HepG2 (cell line): ENCODE results near the gene METTL26. TPM values are rescaled to one million over a fixed set of nuclear protein-coding genes. Genes with fewer than 3 reads are reported as not detected.

Experiments used
- FUBP1 ChIP-seq: sonication (generic); formaldehyde crosslinking; IDR thresholded peaks from 2 replicates; pipeline ENCODE4 v1.5.1; 2020; ENCODE audit warnings: missing genetic modification reagents, mild to moderate bottlenecking, borderline replicate concordance
- HOXA9 ChIP-seq: sonication (generic); formaldehyde crosslinking; IDR thresholded peaks from 2 replicates; pipeline ENCODE4 v1.8.1; 2022; ENCODE audit warnings: missing genetic modification reagents, mild to moderate bottlenecking, moderate library complexity, borderline replicate concordance
- MBNL3 ChIP-seq: fragments of 250-450 bp; sonication (Bioruptor Pico); conservative IDR thresholded peaks from 2 replicates; pipeline ENCODE4 v1.8.0; 2022; ENCODE audit warnings: mild to moderate bottlenecking, inconsistent platforms
- NR2F2 ChIP-seq: IDR thresholded peaks from 2 replicates; pipeline ENCODE4 v1.6.1; 2012; ENCODE audit warnings: low read depth, inconsistent platforms, borderline replicate concordance
- PHF8 ChIP-seq: sonication (generic); formaldehyde crosslinking; IDR thresholded peaks from 2 replicates; pipeline ENCODE4 v1.5.0; 2020; ENCODE audit warnings: missing genetic modification reagents
- POLR2AphosphoS5 ChIP-seq: IDR thresholded peaks from 2 replicates; pipeline ENCODE4 v1.6.1; 2012; ENCODE audit warnings: low read depth, low read length
- RCOR2 ChIP-seq: IDR thresholded peaks from 2 replicates; pipeline ENCODE4 v1.6.1; 2016; ENCODE audit warnings: missing biosample characterization, missing genetic modification reagents
- REL ChIP-seq: sonication (generic); formaldehyde crosslinking; conservative IDR thresholded peaks from 2 replicates; pipeline ENCODE4 v1.8.0; 2022; ENCODE audit warnings: mild to moderate bottlenecking, missing genetic modification reagents, moderate library complexity
- REXO4 ChIP-seq: sonication (generic); formaldehyde crosslinking; IDR thresholded peaks from 2 replicates; pipeline ENCODE4 v1.8.0; 2022; ENCODE audit warnings: missing genetic modification reagents, mild to moderate bottlenecking, borderline replicate concordance
- SMARCE1 ChIP-seq: fragments of 450-650 bp; IDR thresholded peaks from 2 replicates; pipeline ENCODE4 v1.6.1; 2017; ENCODE audit warnings: borderline replicate concordance
- THAP7 ChIP-seq: sonication (generic); formaldehyde crosslinking; IDR thresholded peaks from 2 replicates; pipeline ENCODE4 v1.8.1; 2023; ENCODE audit warnings: mild to moderate bottlenecking, missing genetic modification reagents
- TP53 ChIP-seq: sonication (generic); formaldehyde crosslinking; conservative IDR thresholded peaks from 2 replicates; pipeline ENCODE4 v1.4.0; 2020; ENCODE audit warnings: missing genetic modification reagents
- ZBTB42 ChIP-seq: sonication (generic); formaldehyde crosslinking; IDR thresholded peaks from 2 replicates; pipeline ENCODE4 v1.5.0; 2020; ENCODE audit warnings: mild to moderate bottlenecking, missing genetic modification reagents
- ZNF12 ChIP-seq: sonication (generic); formaldehyde crosslinking; IDR thresholded peaks from 2 replicates; pipeline ENCODE4 v1.5.0; 2020; ENCODE audit warnings: missing genetic modification reagents
- ZNF230 ChIP-seq: sonication (generic); formaldehyde crosslinking; IDR thresholded peaks from 2 replicates; pipeline ENCODE4 v1.4.0; 2020; ENCODE audit warnings: mild to moderate bottlenecking, missing genetic modification reagents
- ZNF652 ChIP-seq: IDR thresholded peaks from 2 replicates; pipeline ENCODE4 v1.6.1; 2016; ENCODE audit warnings: low read depth, borderline replicate concordance
- ZNF691 ChIP-seq: sonication (generic); formaldehyde crosslinking; IDR thresholded peaks from 2 replicates; pipeline ENCODE4 v1.4.0; 2020; ENCODE audit warnings: missing genetic modification reagents, low read depth, mild to moderate bottlenecking, borderline replicate concordance
- ZNF883 ChIP-seq: sonication (generic); formaldehyde crosslinking; IDR thresholded peaks from 2 replicates; pipeline ENCODE4 v1.5.1; 2020; ENCODE audit warnings: mild to moderate bottlenecking, missing genetic modification reagents; ENCODE audit errors: not compliant biosample characterization
- ZZZ3 ChIP-seq: sonication (generic); formaldehyde crosslinking; IDR thresholded peaks from 2 replicates; pipeline ENCODE4 v1.4.0; 2020; ENCODE audit warnings: missing genetic modification reagents, mild to moderate bottlenecking, borderline replicate concordance
- polyA plus RNA-seq, 8 experiments: library from polyadenylated mRNA; depleted of rRNA in 3 of 8; stranded (reverse) in 7 of 8; unstranded in 1 of 8; fragments of >200 nt; fragmentation: Illumina TruSeq in 4 of 8; extraction: Trizol in 4 of 8; gene quantifications; 2 replicates each; pipeline versions ENCODE4 v1.2.1 to v1.2.3, GENCODE V29; 2011 to 2016; ENCODE audit warnings: low read depth in 4 of 8, missing spikeins in 1 of 8, mixed read lengths in 1 of 8; ENCODE audit not compliant: insufficient read depth in 1 of 8
- total RNA-seq, 5 experiments: library from RNA; depleted of rRNA; stranded (reverse); fragments of >200 nt; fragmentation: Illumina TruSeq; extraction: Trizol; gene quantifications; 2 replicates each; pipeline ENCODE4 v1.2.3, GENCODE V29; 2016; ENCODE audit warnings: low read depth in 1 of 5
- TF ChIP-seq, protein P1 (sequence below): fragments of 450-650 bp; IDR thresholded peaks from 2 replicates; pipeline ENCODE4 v1.6.1; 2017
- TF ChIP-seq, protein P2 (sequence below): sonication (generic); formaldehyde crosslinking; IDR thresholded peaks from 2 replicates; pipeline ENCODE4 v1.5.0; 2020; ENCODE audit warnings: mild to moderate bottlenecking, missing genetic modification reagents
- TF ChIP-seq, protein P3 (sequence below): sonication (generic); formaldehyde crosslinking; IDR thresholded peaks from 2 replicates; pipeline ENCODE4 v1.5.0; 2020; ENCODE audit warnings: missing genetic modification reagents

METTL26 gene
- total and polyA plus RNA-seq, 2 of the 13 experiments (the other 11 are each of a cell fraction or from before 2014, with no cell fraction given): 65.5 to 70.1 TPM

DNA sequence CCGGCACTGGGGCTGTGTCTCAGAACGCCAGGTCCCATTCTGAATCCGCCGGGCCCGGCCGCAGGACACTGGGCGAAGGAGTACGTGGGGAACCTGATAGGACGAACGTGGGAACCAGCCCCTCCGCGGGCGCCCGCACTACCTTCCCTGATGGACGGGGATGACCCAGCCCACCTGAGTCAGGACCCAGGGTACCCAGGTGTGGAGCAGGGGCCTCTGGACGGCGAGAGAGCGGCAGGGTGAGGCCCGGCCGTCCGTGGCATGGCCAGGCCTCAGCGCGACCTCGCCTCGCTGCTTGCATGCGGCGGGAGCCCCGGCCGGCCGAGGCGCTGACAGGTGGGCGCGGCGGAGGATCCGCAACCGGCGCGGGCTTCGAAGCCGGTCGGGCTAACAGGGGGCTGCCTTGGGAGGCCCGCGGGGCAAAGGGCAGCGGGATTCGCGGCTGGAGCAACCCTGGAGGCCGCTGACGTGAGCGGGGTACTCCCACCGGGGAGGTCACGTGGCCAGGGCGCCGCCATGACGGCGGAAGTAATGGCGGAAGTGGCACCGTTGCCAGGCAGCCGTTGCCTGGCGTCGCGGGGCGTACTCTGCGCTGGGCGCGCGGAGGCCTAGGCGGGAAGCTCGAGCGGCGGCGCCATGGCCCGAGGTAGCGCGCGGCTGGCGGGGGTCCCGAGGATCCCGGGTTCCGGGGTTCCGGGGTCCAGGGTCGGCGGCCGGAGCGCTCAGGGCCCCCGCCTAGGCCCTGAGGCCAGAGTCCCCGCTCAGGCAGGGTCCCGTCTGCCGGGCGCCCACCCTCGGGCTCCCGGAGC, 12.9 kb upstream of the METTL26 start, which contains the start of gene WDR90 (continued):
- TF ChIP-seq, protein P1, sequence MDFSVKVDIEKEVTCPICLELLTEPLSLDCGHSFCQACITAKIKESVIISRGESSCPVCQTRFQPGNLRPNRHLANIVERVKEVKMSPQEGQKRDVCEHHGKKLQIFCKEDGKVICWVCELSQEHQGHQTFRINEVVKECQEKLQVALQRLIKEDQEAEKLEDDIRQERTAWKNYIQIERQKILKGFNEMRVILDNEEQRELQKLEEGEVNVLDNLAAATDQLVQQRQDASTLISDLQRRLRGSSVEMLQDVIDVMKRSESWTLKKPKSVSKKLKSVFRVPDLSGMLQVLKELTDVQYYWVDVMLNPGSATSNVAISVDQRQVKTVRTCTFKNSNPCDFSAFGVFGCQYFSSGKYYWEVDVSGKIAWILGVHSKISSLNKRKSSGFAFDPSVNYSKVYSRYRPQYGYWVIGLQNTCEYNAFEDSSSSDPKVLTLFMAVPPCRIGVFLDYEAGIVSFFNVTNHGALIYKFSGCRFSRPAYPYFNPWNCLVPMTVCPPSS: no peak
- TF ChIP-seq, protein P2, sequence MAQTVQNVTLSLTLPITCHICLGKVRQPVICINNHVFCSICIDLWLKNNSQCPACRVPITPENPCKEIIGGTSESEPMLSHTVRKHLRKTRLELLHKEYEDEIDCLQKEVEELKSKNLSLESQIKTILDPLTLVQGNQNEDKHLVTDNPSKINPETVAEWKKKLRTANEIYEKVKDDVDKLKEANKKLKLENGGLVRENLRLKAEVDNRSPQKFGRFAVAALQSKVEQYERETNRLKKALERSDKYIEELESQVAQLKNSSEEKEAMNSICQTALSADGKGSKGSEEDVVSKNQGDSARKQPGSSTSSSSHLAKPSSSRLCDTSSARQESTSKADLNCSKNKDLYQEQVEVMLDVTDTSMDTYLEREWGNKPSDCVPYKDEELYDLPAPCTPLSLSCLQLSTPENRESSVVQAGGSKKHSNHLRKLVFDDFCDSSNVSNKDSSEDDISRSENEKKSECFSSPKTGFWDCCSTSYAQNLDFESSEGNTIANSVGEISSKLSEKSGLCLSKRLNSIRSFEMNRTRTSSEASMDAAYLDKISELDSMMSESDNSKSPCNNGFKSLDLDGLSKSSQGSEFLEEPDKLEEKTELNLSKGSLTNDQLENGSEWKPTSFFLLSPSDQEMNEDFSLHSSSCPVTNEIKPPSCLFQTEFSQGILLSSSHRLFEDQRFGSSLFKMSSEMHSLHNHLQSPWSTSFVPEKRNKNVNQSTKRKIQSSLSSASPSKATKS (CRISPR knock-in tag): no peak
- TF ChIP-seq ZBTB42 (CRISPR knock-in tag) (peak; percentile 67; the same call in 1 of the 2 replicates), RCOR2 (CRISPR knock-in tag) (no peak), ZNF230 (CRISPR knock-in tag) (peak; percentile 19; the same call in 1 of the 2 replicates), FUBP1 (CRISPR knock-in tag) (0 out of 2 replicates have a peak, but pooled peaks have one; percentile 26), REL (CRISPR knock-in tag) (no peak), THAP7 (CRISPR knock-in tag) (peak; percentile 79; the same call in 1 of the 2 replicates), REXO4 (CRISPR knock-in tag) (no peak), ZZZ3 (no peak; the same call in 1 of the 2 replicates), PHF8 (CRISPR knock-in tag) (peak; percentile 86), SMARCE1 (no peak), ZNF652 (CRISPR knock-in tag) (no peak), ZNF12 (no peak), ZNF883 (CRISPR knock-in tag) (peak; percentile 53), MBNL3 (CRISPR knock-in tag) (no peak), ZNF691 (CRISPR knock-in tag) (no peak; the same call in 1 of the 2 replicates), TP53 (CRISPR knock-in tag) (no peak), NR2F2 (0 out of 2 replicates have a peak, but pooled peaks have one; percentile 40), HOXA9 (no peak), POLR2AphosphoS5 (peak; percentile 20; the same call in 1 of the 2 replicates)
- TF ChIP-seq, protein P3, sequence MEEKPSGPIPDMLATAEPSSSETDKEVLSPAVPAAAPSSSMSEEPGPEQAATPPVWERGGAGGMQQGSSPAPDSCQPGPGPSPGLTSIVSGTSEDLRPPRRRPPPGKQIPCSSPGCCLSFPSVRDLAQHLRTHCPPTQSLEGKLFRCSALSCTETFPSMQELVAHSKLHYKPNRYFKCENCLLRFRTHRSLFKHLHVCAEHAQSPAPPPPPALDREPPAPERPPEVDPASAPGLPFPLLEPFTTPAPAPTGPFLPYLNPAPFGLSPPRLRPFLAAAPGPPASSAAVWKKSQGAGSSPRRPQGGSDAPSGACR (CRISPR knock-in tag): peak; percentile 90; the same call in 1 of the 2 replicates
